ENCODE results near the gene ABCC3.

Gene ABCC3

GRCh38 chr17:50641357-50641756 lies 6.7 kb downstream of the ABCC3 start:
- no peak for DNase-seq (ENCODE audit: low read depth in 3 of 3, low spot score in 1 of 3)

DNA sequence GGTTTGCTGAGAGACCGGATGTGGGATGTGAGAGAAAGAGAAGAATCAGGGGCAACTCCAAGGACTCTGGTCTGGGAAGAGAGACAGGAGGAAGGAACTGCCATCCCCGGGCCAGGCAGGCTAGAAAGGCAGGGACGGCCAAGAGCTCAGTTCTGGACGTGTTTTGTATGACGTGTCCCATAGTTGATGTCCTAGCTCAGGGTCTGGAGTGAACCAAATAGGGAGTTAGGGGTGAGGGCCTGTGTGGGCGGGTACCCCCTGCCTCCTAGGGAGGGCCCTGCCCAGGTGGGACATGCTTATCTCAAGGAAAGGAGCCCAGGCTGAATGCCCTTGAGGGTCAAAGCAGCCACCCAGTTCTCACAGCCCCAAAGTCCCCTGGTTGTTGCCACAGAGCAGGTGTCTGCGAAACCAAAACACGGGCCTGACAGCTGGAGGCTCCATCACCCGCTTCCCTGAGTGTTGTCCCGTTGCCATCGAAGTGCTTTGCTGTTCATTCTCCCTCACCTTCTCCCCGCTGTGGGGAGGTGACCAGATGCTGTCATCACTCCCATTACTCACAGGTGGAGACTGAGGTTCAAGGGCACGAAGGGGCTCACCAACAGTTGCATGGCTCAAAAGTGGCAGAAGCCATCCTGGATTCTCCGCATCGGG lies 7.5 kb downstream of the ABCC3 start:
- no peak for DNase-seq (ENCODE audit: low read depth in 3 of 3, low spot score in 1 of 3)

DNA sequence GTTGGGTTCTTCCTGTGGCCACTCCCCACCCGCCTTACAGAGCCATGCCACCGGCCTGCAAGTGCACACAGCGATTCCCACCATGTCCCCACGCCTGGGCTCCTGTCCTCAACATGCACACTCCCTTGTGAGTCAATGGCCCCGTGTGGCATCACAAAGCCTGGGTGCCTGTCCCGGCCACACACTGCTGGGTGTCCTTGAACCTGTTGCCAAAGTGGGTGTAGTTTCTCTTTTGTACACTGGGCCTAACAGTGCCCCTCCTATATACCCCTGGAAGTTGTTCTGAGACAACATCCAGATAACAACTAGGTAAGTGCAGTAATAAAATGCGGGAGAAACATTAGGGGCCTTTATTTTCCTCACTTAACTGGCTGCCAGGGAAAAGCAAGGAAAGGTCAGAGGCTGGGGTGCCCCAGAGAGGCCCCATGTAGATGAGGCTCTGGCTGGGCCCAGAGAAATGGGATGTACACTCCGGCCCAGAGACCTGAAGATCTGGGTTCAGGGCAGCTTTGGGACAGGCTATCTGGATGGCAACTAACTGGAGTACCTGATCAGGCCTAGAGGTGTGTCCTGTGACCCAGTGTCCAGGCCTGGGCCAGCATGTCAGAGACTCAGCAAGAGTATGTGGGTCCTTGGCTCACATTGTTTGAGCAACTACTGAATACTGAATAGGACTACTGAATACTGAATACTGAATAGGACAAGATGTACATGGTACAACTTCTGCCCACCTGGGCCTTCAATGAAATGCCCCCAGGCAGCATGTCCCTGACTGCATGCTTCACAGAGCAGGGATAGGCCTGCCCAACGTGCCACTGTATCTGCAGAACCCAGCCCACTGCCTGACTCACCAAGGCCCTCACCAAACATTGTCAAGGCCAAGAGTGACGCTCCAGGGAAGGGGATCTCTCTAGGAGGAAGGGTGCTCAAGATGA lies 8.3 kb downstream of the ABCC3 start:
- no peak for DNase-seq (ENCODE audit: low read depth in 3 of 3, low spot score in 1 of 3)

DNA sequence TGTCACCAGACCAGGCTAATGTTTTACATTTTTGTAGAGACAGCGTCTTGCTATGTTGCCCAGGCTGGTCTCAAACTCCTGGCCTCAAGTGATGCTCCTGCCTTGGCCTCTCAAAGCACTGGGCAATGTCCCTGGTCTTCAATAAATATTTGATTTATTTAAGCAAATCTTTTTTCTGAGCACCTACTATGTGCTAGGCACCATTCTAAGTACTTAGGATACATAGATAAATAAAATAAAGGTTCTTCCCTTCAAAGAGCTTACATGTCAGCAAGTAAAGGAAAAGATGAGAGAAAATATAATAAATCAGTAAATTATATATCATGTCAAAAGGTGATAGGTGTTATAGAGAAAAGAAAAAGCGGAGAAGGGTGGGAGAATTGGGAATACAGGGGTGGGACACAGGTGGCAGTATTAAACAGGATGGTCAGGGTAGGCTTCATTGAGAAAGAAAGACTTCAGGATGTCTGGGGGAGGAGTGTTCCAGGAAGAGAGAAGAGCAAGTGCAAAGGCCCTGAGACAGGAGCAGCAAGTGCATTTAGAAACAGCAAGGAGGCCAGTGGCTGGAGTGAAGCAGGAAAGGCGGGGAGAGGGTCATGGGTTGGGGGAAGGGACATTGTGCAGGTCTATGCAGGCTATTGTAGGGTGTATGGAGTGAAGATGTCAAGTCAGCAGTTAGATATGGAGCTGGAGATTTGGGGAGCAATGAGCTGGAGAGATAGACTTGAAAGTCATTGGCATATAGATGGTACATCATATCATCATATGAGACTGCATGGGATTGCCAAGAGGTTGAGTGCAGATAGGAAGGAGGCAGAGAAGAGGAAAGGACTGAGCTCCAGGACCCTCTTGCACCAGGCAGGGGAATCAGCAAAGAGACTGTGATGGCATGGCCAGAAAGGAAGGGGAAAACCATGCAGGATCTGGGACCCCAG lies 11.3 kb downstream of the ABCC3 start:
- DNase-seq (ENCODE audit: low read depth in 3 of 3, low spot score in 1 of 3): no peak

DNA sequence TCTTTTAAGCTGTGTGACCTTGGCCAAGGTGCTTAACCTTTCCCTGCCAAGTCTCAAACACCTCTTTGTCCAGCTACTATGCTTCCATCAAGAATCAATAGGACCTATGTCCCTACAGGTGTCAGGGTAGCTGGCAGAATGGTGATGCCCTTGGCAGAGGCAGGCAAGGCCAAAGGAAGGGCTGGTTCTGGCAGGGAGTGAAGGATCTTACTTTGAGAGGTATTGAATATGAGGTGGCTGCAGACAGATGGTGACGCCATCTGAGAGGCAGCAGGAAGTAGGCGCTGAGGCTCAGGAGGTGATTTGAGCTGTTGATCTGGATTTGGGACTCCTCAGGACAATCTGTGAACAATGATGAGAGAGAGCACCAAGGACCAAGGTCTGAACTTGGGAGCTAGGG lies 12.5 kb downstream of the ABCC3 start:
- DNase-seq (ENCODE audit: low read depth in 3 of 3, low spot score in 1 of 3): no peak

DNA sequence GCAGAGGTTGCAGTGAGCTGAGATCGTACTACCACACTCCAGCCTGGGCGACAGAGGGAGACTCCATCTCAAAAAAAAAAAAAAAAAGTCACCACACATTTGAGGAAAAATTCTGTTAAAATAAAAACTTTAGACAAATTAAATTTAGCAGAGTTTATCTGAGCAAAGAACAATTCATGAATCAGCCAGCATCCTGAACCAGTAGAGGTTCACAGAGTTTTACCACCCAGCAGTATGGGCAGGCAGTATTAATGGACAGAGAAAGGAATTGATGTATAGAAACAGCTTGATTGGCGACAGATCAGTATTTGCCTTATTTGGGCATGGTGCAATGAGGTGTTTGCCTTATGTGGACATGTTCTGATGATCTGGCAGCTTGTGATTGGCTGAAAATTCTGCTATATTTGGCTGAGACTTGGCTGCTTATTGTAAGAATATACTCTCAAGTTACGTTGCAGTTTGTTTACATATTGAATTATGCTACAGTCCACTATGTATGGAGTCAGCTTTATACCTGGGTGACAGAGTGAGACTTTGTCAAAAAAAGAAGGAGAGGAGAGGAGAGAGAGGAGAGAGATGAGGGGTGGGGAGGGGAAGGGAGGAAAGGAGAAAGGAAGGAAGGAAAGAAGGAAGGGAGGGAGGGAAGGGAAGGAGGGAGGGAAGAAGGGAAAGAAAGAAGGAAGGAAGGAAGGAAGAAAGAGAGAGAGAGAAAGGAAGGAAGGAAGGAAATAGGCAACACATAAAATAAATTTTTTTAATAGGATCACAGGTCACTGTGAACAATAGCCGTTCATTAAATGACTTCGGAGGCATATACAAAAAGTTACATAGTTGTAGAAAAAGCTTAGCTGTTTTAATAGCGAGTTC lies 14.6 kb downstream of the ABCC3 start:
- no peak for DNase-seq (ENCODE audit: low read depth in 3 of 3, low spot score in 1 of 3)

DNA sequence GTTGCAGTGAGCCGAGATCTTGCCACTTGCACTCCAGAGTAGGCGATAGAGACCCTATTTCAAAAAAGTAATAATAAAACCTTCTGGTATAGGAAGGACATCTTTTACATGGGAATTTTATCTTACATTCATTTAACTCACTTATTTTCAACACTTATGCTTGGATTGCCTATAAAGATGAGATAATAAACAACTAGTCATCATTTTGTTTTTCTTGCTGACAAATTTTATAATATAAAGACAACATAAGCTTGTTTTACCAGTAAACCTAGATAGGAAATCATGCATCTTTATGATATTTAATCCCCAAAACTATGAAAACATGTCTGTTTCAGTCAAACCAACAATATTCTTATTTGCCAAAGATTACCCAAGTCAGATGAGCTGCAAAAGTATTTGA lies 17.0 kb downstream of the ABCC3 start:
- no peak for DNase-seq (ENCODE audit: low read depth in 3 of 3, low spot score in 1 of 3)

GRCh38 chr17:50653738-50654137 lies 19.1 kb downstream of the ABCC3 start:
- no peak for DNase-seq (ENCODE audit: low read depth in 3 of 3, low spot score in 1 of 3)

- no peak for DNase-seq (ENCODE audit: low read depth in 3 of 3, low spot score in 1 of 3)
These were observed 21.8 kb downstream of the ABCC3 start for GRCh38 chr17:50656509-50656908.

GRCh38 chr17:50657054-50657453 lies 22.4 kb downstream of the ABCC3 start:
- no peak for DNase-seq (ENCODE audit: low read depth in 3 of 3, low spot score in 1 of 3)

GRCh38 chr17:50657627-50658026 lies 22.9 kb downstream of the ABCC3 start:
- DNase-seq (ENCODE audit: low read depth in 3 of 3, low spot score in 1 of 3): no peak

DNA sequence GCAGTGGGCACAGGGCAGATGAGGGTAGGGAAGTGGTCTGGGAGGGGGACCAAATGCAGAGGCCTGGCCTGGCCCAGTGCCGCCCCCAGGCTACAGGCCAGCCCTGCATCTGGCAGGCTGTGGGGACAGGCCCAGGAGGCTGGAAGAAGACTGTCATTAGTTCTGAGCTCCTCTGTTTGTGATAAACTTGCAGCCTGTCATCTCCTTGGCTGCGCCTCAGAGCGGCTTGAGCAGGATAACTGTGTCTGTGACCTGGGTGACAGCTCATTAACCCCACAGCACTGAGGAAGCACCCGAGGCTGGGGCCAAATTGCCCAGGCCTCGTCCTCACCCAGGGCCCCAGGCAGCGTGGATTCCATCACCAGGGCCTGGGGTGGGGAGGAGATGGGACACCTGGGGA lies 23.9 kb downstream of the ABCC3 start:
- no peak for DNase-seq (ENCODE audit: low read depth in 3 of 3, low spot score in 1 of 3)

DNA sequence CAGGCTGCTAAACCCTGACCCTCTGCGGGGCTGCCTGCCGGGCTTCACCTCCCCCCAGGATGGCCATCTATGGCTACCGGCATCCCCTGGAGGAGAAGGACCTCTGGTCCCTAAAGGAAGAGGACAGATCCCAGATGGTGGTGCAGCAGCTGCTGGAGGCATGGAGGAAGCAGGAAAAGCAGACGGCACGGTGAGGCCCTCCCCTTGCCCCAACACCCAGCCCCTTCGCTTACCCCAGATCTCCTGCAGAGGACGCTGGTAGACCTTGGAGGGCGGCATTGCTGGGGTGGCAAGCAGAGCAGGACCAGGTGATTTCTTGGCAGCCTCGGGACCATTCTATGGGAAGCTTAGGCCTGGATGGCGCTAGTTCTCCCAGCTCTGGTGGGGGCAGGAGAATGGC lies 24.5 kb downstream of the ABCC3 start:
- DNase-seq (ENCODE audit: low read depth in 3 of 3, low spot score in 1 of 3): no peak

DNA sequence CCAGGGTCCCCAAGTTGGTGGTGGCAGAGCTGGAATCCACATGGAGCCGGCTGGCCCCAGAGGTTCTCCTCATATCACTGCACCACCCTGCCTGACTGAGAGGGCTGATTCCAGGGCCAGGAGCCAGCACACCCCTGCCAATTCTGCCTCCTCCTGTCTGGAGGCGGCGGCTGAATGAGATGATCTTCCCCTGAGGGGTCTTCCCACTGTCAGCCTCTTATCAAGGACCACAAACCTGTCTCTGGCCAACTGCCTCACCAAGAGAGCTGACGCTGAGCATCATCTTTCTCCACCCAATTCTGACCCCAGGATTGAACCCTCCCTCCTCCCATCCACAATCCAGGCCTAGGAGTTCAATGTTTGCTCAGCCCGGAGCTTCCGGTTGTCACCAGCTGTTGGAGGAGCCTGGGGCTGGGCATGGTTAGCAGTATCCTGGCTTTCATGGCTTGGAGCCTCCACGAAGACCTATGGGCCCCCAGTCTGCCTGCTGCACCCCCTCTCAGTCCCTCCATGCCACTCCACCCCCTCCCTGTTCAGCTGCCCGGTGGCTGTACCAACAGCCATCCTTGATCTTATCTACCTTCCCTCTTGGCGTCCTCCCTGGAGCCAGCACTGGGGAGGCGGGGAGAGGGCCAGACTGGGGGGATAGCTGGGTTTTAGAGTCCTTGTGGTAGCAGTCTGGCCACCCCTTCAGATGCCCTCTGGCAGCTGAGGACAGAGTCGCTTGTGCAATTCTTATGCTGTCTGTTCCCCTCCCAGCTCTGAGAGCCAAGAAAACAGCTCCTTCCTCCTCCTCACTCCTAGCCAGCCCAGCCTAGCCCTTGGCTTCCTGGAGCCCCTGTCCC lies 25.6 kb downstream of the ABCC3 start:
- DNase-seq (ENCODE audit: low read depth in 3 of 3, low spot score in 1 of 3): no peak

GRCh38 chr17:50660887-50661345 lies 26.2 kb downstream of the ABCC3 start:
- DNase-seq (ENCODE audit: low read depth in 3 of 3, low spot score in 1 of 3): no peak

GRCh38 chr17:50661348-50661747 lies 26.7 kb downstream of the ABCC3 start:
- DNase-seq (ENCODE audit: low read depth in 3 of 3, low spot score in 1 of 3): no peak

- DNase-seq (ENCODE audit: low read depth in 3 of 3, low spot score in 1 of 3): no peak
These were observed 27.2 kb downstream of the ABCC3 start for GRCh38 chr17:50661795-50662391.

DNA sequence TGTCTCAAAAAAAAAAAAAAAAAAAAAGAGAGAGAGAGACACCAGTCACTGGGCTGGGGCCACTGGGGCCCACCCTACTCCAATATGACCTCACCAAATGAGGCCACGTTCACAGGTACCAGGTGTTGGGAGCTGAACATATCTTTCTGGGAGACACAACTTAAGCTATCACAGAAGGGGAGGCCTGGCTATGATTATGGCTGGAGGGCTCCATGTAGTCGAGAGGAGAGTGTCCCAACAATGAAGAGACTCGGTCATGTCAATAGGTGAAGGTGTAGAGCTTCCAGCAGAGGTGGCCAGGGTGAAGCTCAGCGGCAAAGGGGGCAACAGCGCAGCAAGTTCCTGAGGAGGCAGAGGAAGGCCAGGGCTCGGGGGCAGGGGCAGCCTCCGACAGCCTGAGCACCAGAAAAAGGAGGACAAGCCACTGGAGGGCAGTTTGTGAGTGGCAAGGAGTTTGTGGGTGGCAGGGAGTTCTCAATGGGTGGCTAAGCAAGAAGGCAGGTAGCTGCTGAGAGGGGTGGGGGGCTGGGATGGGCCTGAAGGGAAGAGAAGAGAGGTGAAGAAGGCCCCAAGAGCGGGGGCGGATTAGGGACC lies 28.0 kb downstream of the ABCC3 start:
- DNase-seq (ENCODE audit: low read depth in 3 of 3, low spot score in 1 of 3): no peak

All from stimulated activated CD4-positive, alpha-beta T cell treated with anti-CD3 and anti-CD28 coated beads, TNF-alpha, amount 100 ng/mL, for 1 hour (primary cell).